Loucy (cell line): Measurements from ENCODE around the gene ELAVL1.

Experiments
- EZH2phosphoT487 ChIP-seq: fragments of 200-600 bp; IDR thresholded peaks from 2 replicates; pipeline ENCODE4 v1.6.1; 2018; ENCODE audit warnings: antibody characterized with exemption, mild to moderate bottlenecking, moderate library complexity, borderline replicate concordance
- TF ChIP-seq, protein P1 (sequence below): fragments of 200-600 bp; sonication (generic); conservative IDR thresholded peaks from 2 replicates; pipeline ENCODE4 v1.5.1; 2014; ENCODE audit warnings: mild to moderate bottlenecking, antibody characterized with exemption, low read length

- TF ChIP-seq, protein P1, sequence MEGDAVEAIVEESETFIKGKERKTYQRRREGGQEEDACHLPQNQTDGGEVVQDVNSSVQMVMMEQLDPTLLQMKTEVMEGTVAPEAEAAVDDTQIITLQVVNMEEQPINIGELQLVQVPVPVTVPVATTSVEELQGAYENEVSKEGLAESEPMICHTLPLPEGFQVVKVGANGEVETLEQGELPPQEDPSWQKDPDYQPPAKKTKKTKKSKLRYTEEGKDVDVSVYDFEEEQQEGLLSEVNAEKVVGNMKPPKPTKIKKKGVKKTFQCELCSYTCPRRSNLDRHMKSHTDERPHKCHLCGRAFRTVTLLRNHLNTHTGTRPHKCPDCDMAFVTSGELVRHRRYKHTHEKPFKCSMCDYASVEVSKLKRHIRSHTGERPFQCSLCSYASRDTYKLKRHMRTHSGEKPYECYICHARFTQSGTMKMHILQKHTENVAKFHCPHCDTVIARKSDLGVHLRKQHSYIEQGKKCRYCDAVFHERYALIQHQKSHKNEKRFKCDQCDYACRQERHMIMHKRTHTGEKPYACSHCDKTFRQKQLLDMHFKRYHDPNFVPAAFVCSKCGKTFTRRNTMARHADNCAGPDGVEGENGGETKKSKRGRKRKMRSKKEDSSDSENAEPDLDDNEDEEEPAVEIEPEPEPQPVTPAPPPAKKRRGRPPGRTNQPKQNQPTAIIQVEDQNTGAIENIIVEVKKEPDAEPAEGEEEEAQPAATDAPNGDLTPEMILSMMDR: no peak
- TF ChIP-seq EZH2phosphoT487: no peak
Measured at GRCh38 chr19:7924651-7925170, 80.7 kb downstream of the ELAVL1 start.
